ENCODE results near the gene UQCRHL.

The UQCRHL gene

DNA sequence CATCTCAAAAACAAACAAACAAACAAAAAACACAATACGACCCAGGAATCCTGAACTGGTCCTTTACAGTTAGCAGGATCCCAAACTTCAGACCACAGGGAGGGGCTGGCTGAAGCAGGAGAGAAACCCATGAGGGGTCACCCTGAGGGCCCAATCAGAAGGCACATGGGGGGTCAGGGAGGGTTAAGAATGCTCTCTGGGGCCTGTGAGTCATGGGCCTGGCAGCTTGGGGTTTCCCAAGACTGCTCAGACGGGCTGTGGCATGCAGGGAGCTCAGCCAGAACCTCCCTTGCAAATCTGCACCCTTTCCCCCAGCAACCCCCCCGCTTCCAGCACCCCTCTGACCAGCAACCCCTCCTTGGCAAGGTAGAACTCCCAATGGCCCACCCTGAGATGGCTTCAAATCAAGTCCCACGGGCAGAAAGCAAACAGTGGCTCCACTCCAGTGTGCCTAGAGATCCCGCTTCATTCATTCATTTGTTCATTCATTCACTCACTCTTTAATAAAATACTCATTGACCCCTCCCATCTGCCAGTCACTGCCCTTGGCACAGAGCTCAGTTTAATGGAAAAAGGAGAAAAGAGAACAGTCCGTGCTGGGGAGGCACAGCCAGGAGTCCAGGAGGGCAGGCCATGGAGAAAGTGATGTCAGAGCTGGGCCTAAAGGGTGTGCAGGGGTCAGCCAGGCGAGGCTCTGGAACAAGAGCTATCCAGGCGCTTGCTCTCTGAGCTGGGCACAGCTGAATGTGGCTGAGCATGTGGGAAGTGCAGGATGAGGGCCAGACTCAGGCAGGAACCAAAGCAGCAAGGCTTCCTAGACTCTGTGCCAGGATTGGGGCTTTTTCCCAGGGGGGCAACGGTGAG, 8.2 kb downstream of the UQCRHL start:
- Histone ChIP-seq H3K36me3 (ENCODE audit: control insufficient read depth, insufficient read depth, low read length) (no peaks in the 10 kb centered on the region), H3K27me3 (replicated peaks; ENCODE audit: control insufficient read depth, insufficient read depth, low read length) (no peaks in the 10 kb centered on the region; the same call in 1 of the 2 replicates), H3K4me3 (replicated peaks; ENCODE audit: low read depth, low read length) (no peak overlapping the region)
- TF ChIP-seq CTCF (IDR thresholded peaks at IDR 0.05; ENCODE audit: insufficient read depth, low read length, poor library complexity, severe bottlenecking) = no peak
- no peak for DNase-seq (ENCODE audit: extremely low read depth, insufficient read length)

GRCh38 chr1:15797614-15798390, 9.6 kb downstream of the UQCRHL start:
- H3K27me3 ChIP-seq (replicated peaks; ENCODE audit: control insufficient read depth, insufficient read depth, low read length) = no peaks in the 10 kb centered on the region; the same call in 1 of the 2 replicates
- H3K36me3 ChIP-seq (ENCODE audit: control insufficient read depth, insufficient read depth, low read length) = no peaks in the 10 kb centered on the region
- no peak for TF ChIP-seq CTCF (IDR thresholded peaks at IDR 0.05; ENCODE audit: insufficient read depth, low read length, poor library complexity, severe bottlenecking)
- DNase-seq (ENCODE audit: extremely low read depth, insufficient read length) = no peak
- H3K4me3 ChIP-seq (replicated peaks; ENCODE audit: low read depth, low read length) = no peak overlapping the region

- Histone ChIP-seq H3K36me3 (ENCODE audit: control insufficient read depth, insufficient read depth, low read length) (no peaks in the 10 kb centered on the region), H3K27me3 (replicated peaks; ENCODE audit: control insufficient read depth, insufficient read depth, low read length) (no peaks in the 10 kb centered on the region; the same call in 1 of the 2 replicates), H3K4me3 (replicated peaks; ENCODE audit: low read depth, low read length) (no peak overlapping the region)
- no peak for TF ChIP-seq CTCF (IDR thresholded peaks at IDR 0.05; ENCODE audit: insufficient read depth, low read length, poor library complexity, severe bottlenecking)
- DNase-seq (ENCODE audit: extremely low read depth, insufficient read length) = no peak
These were observed 11.4 kb downstream of the UQCRHL start for GRCh38 chr1:15796086-15796462.

- TF ChIP-seq CTCF (IDR thresholded peaks at IDR 0.05; ENCODE audit: insufficient read depth, low read length, poor library complexity, severe bottlenecking) = no peak
- no peak for DNase-seq (ENCODE audit: extremely low read depth, insufficient read length)
- no peaks in the 10 kb centered on the region for H3K36me3 ChIP-seq (ENCODE audit: control insufficient read depth, insufficient read depth, low read length)
- no peaks in the 10 kb centered on the region for H3K27me3 ChIP-seq (replicated peaks; ENCODE audit: control insufficient read depth, insufficient read depth, low read length)
- no peak overlapping the region for H3K4me3 ChIP-seq (replicated peaks; ENCODE audit: low read depth, low read length)
These were observed 18.7 kb downstream of the UQCRHL start for GRCh38 chr1:15788624-15789301.

GRCh38 chr1:15786581-15786980, 20.9 kb downstream of the UQCRHL start:
- Histone ChIP-seq H3K36me3 (ENCODE audit: control insufficient read depth, insufficient read depth, low read length) (no peaks in the 10 kb centered on the region), H3K4me3 (replicated peaks; ENCODE audit: low read depth, low read length) (no peak overlapping the region), H3K27me3 (replicated peaks; ENCODE audit: control insufficient read depth, insufficient read depth, low read length) (no peaks in the 10 kb centered on the region; the same call in 1 of the 2 replicates)
- TF ChIP-seq CTCF (IDR thresholded peaks at IDR 0.05; ENCODE audit: insufficient read depth, low read length, poor library complexity, severe bottlenecking) = no peak
- DNase-seq (ENCODE audit: extremely low read depth, insufficient read length) = no peak
